HCT116 (cell line): ENCODE measurements around the gene IMMP2L. TPM values are rescaled to one million over a fixed set of nuclear protein-coding genes. Genes with fewer than 3 reads are reported as not detected.

Experiments
- ATAC-seq: fragments of 200-7000 bp; cut with Tn5 transposase; 2 replicates; pipeline ENCODE4 v1.9.1; 2020; ENCODE audit warnings: mild to moderate bottlenecking, moderate library complexity
- BruUV-seq: library from RNA; stranded (reverse); fragments of 400-500 nt; replicated peaks from 2 replicates; lab custom pipeline; 2021; lab: Mats Ljungman, UMichigan
- CTCF ChIA-PET: fragments of 300-600 bp; sonication (Branson Sonifier 250); formaldehyde crosslinking; loops from one replicate; lab custom pipeline; 2021; ENCODE audit warnings: antibody characterized with exemption; lab: Charles Lee
- POLR2A ChIA-PET: fragments of 300-600, 350-600 bp; sonication (Branson Sonifier 250); formaldehyde crosslinking; loops from one replicate; lab custom pipeline; 2021; ENCODE audit warnings: antibody characterized with exemption; lab: Charles Lee
- RAD21 ChIA-PET, 2 experiments: fragments of 300-600 bp; sonication (Branson Sonifier 250); formaldehyde crosslinking; loops; one replicate each; lab custom pipeline; 2023; ENCODE audit warnings: low total read pairs in 2 of 2; ENCODE audit not compliant: uncharacterized antibody in 2 of 2, unreplicated experiment in 2 of 2, low non-redundant PET in 1 of 2; lab: Charles Lee
- DNase-seq: peaks from one replicate; pipeline ENCODE4 v3.0.0-alpha.2; 2010; ENCODE audit warnings: low read depth, low spot score
- H2AFZ ChIP-seq: fragments of 200-600 bp; shearing (Covaris generic), sonication (generic); 2 replicates; pipeline ENCODE4 v1.6.1; 2017; ENCODE audit warnings: low read depth, mixed run types, mixed read lengths, antibody characterized with exemption, low read length; ENCODE audit not compliant: poor library complexity, severe bottlenecking
- H3K27ac ChIP-seq: 2 replicates; pipeline ENCODE4 v1.5.1; 2012; ENCODE audit warnings: low read depth, low read length
- H3K27me3 ChIP-seq: fragments of 200-600 bp; sonication (generic); 2 replicates; pipeline ENCODE4 v1.6.1; 2016; ENCODE audit warnings: mixed run types, low read length, mixed read lengths; ENCODE audit not compliant: insufficient read depth
- H3K36me3 ChIP-seq, 2 experiments: fragments of 200-500 bp in 1 of 2; fragments of 200-600 bp in 1 of 2; sonication (Bioruptor generic) in 1 of 2; sonication (generic) in 1 of 2; 2 replicates each; pipeline versions ENCODE4 v1.5.1 to v1.6.1; 2014 to 2016; ENCODE audit warnings: low read length in 2 of 2, inconsistent platforms in 1 of 2, mixed read lengths in 1 of 2, mixed run types in 1 of 2; ENCODE audit not compliant: insufficient read depth in 2 of 2, control insufficient read depth in 1 of 2
- H3K4me1 ChIP-seq, 2 experiments: fragments of 200-600 bp in 1 of 2; sonication (generic) in 1 of 2; 2 replicates each; pipeline versions ENCODE4 v1.5.1 to v1.6.1; 2012 to 2017; ENCODE audit warnings: low read length in 2 of 2, inconsistent platforms in 1 of 2, mild to moderate bottlenecking in 1 of 2, mixed read lengths in 1 of 2, mixed run types in 1 of 2, moderate library complexity in 1 of 2; ENCODE audit not compliant: insufficient read depth in 2 of 2, control insufficient read depth in 1 of 2
- H3K4me2 ChIP-seq: fragments of 200-600 bp; sonication (generic); 2 replicates; pipeline ENCODE4 v1.6.1; 2017; ENCODE audit warnings: mixed run types, low read length, mixed read lengths
- H3K4me3 ChIP-seq, 2 experiments: fragments of 200-600 bp in 1 of 2; sonication (generic) in 1 of 2; replicated peaks in 1 of 2; 2 replicates each; pipeline ENCODE4 v1.5.1; 2011 to 2016; ENCODE audit warnings: low read length in 2 of 2, control low read depth in 1 of 2, low read depth in 1 of 2, mild to moderate bottlenecking in 1 of 2, mixed read lengths in 1 of 2, mixed run types in 1 of 2
- H3K79me2 ChIP-seq: fragments of 200-600 bp; sonication (generic); 2 replicates; pipeline ENCODE4 v1.6.1; 2017; ENCODE audit warnings: mild to moderate bottlenecking, mixed run types, low read length, moderate library complexity, mixed read lengths; ENCODE audit not compliant: insufficient read depth
- H3K9ac ChIP-seq: fragments of 200-600 bp; sonication (generic); 2 replicates; pipeline ENCODE4 v1.6.1; 2016; ENCODE audit warnings: low read length, mixed read lengths
- H3K9me2 ChIP-seq: fragments of 200-600 bp; sonication (generic), shearing (Covaris generic); 2 replicates; pipeline ENCODE4 v1.6.1; 2017; ENCODE audit warnings: mixed run types, mild to moderate bottlenecking, moderate library complexity; ENCODE audit not compliant: insufficient read depth
- H3K9me3 ChIP-seq, 2 experiments: fragments of 200-500 bp in 1 of 2; fragments of 200-600 bp in 1 of 2; sonication (Bioruptor generic) in 1 of 2; sonication (generic) in 1 of 2; 2 replicates each; pipeline ENCODE4 v1.6.1; 2014 to 2017; ENCODE audit warnings: low read length in 2 of 2, mixed read lengths in 2 of 2, inconsistent platforms in 1 of 2, low read depth in 1 of 2, mild to moderate bottlenecking in 1 of 2, mixed run types in 1 of 2, moderate library complexity in 1 of 2; ENCODE audit not compliant: control insufficient read depth in 1 of 2, insufficient read depth in 1 of 2
- H4K20me1 ChIP-seq: fragments of 200-600 bp; sonication (generic), shearing (Covaris generic); 2 replicates; pipeline ENCODE4 v1.6.1; 2017; ENCODE audit warnings: mixed run types, mild to moderate bottlenecking, moderate library complexity; ENCODE audit not compliant: insufficient read depth
- CTCF ChIP-seq, 3 experiments: fragments of 200-600 bp in 1 of 3; sonication (generic) in 1 of 3; IDR thresholded peaks in 2 of 3; conservative IDR thresholded peaks in 1 of 3; 2 replicates each; pipeline ENCODE4 v1.5.1; 2012 to 2017; ENCODE audit warnings: low read depth in 2 of 3, low read length in 2 of 3, antibody characterized with exemption in 1 of 3, borderline replicate concordance in 1 of 3, control low read depth in 1 of 3, mild to moderate bottlenecking in 1 of 3, mixed read lengths in 1 of 3, mixed run types in 1 of 3, moderate library complexity in 1 of 3; ENCODE audit not compliant: insufficient read depth in 1 of 3
- ELF1 ChIP-seq: IDR thresholded peaks from 2 replicates; pipeline ENCODE4 v1.6.1; 2012; ENCODE audit warnings: low read depth, borderline replicate concordance
- EZH2 ChIP-seq: fragments of 200-600 bp; sonication (generic); IDR thresholded peaks from 2 replicates; pipeline ENCODE4 v1.6.1; 2017; ENCODE audit warnings: antibody characterized with exemption, mixed run types
- EZH2phosphoT487 ChIP-seq: fragments of 200-600 bp; IDR thresholded peaks from 2 replicates; pipeline ENCODE4 v1.6.1; 2018; ENCODE audit warnings: antibody characterized with exemption, borderline replicate concordance
- FOSL1 ChIP-seq: IDR thresholded peaks from 2 replicates; pipeline ENCODE4 v1.6.1; 2012; ENCODE audit warnings: low read depth
- MAX ChIP-seq: IDR thresholded peaks from 2 replicates; pipeline ENCODE4 v1.6.1; 2012
- POLR2AphosphoS5 ChIP-seq: IDR thresholded peaks from 2 replicates; pipeline ENCODE4 v1.6.1; 2011; ENCODE audit warnings: mild to moderate bottlenecking, low read depth, low read length, moderate library complexity
- REST ChIP-seq: IDR thresholded peaks from 2 replicates; pipeline ENCODE4 v1.6.1; 2012; ENCODE audit warnings: low read depth
- SIN3A ChIP-seq: IDR thresholded peaks from 2 replicates; pipeline ENCODE4 v1.6.1; 2012; ENCODE audit warnings: low read depth
- SP1 ChIP-seq: IDR thresholded peaks from 2 replicates; pipeline ENCODE4 v1.6.1; 2012; ENCODE audit warnings: low read depth
- SRF ChIP-seq: IDR thresholded peaks from 2 replicates; pipeline ENCODE4 v1.6.1; 2012; ENCODE audit warnings: low read depth
- TCF7L2 ChIP-seq: IDR thresholded peaks from 2 replicates; pipeline ENCODE4 v1.7.0; 2011; ENCODE audit warnings: borderline replicate concordance, inconsistent platforms; ENCODE audit not compliant: insufficient read depth, insufficient read length; ENCODE audit errors: extremely low read depth
- ZBTB33 ChIP-seq: IDR thresholded peaks from 2 replicates; pipeline ENCODE4 v1.6.1; 2011; ENCODE audit warnings: mild to moderate bottlenecking, low read length, moderate library complexity; ENCODE audit not compliant: insufficient replicate concordance; ENCODE audit errors: extremely low read depth
- ZFX ChIP-seq: fragments of 450-650 bp; IDR thresholded peaks from 2 replicates; pipeline ENCODE4 v1.6.1; 2017
- intact Hi-C: fragments of 100-400 bp; cut with micrococcal nuclease; formaldehyde crosslinking; loops from 2 replicates; pipeline ENCODE4 v1.10.0; 2022
- total RNA-seq: library from RNA; stranded (reverse); gene quantifications from one replicate; pipeline ENCODE4 v1.2.1, GENCODE V29; 2021; ENCODE audit not compliant: unreplicated experiment

Gene IMMP2L
- total RNA-seq, 1 experiment from 2014 or later, result 21.1 TPM

- ChIA-PET CTCF (no interaction called here), POLR2A (no interaction called here), RAD21 (no interaction called here)
- TF ChIP-seq REST, result no peak
- no peak for TF ChIP-seq FOSL1
- no peak for TF ChIP-seq ELF1
- no peak for TF ChIP-seq ZFX
- no peak for TF ChIP-seq TCF7L2
- TF ChIP-seq EZH2phosphoT487, result no peak
- TF ChIP-seq EZH2, result no peak
- TF ChIP-seq CTCF (IDR thresholded peaks at IDR 0.05 in 2 of 3, conservative IDR thresholded peaks at IDR 0.05 in 1 of 3; ENCODE audit: borderline replicate concordance in 1 of 3, insufficient read depth in 1 of 3, low read depth in 2 of 3, low read length in 2 of 3), result no peak
- TF ChIP-seq SRF, result no peak
- no peak for TF ChIP-seq ZBTB33
- TF ChIP-seq MAX, result no peak
- TF ChIP-seq SIN3A, result no peak
- TF ChIP-seq SP1, result no peak
- no peak for TF ChIP-seq POLR2AphosphoS5
- no peak overlapping the region for H3K27ac ChIP-seq
- no peaks in the 10 kb centered on the region for H3K36me3 ChIP-seq
- no peak overlapping the region for H3K4me2 ChIP-seq
- ATAC-seq (no peak), DNase-seq (no peak)
- no peaks in the 10 kb centered on the region for H3K9me2 ChIP-seq
- intact Hi-C loops, result loop anchor here (5.0 to 10.0 kb wide), 2 partner anchors 646 to 1247 kb away; no protein-coding TSS in a partner anchor
- H3K79me2 ChIP-seq, result no peaks in the 10 kb centered on the region
- no peaks in the 10 kb centered on the region for H3K4me1 ChIP-seq
- H3K9me3 ChIP-seq, result no peaks in the 10 kb centered on the region
- no peaks in the 10 kb centered on the region for H4K20me1 ChIP-seq
- H3K9ac ChIP-seq, result no peak overlapping the region
- no TSS peak for BruUV-seq
- no peaks in the 10 kb centered on the region for H3K27me3 ChIP-seq
- no peak overlapping the region for H3K4me3 ChIP-seq
- H2AFZ ChIP-seq, result no peak overlapping the region
Observed at GRCh38 chr7:111091593-111092358, 470.5 kb downstream of the IMMP2L start.
